GM12874 (cell line): ENCODE measurements around the gene SORCS2.

Experiments
- CTCF ChIP-seq: IDR thresholded peaks from 2 replicates; pipeline ENCODE4 v1.5.1; 2011; ENCODE audit warnings: low read depth, mild to moderate bottlenecking, control low read depth, low read length, moderate library complexity; ENCODE audit not compliant: insufficient read depth

Gene SORCS2

GRCh38 chr4:7228734-7229133 is 36.4 kb downstream of the SORCS2 start:
- TF ChIP-seq CTCF: no peak

- TF ChIP-seq CTCF: no peak
These were observed 39.8 kb downstream of the SORCS2 start for GRCh38 chr4:7232061-7232650.

- TF ChIP-seq CTCF: no peak
These were observed 40.8 kb downstream of the SORCS2 start for GRCh38 chr4:7233006-7233580.

- no peak for TF ChIP-seq CTCF
These were observed 41.3 kb downstream of the SORCS2 start for GRCh38 chr4:7233601-7234000.

- no peak for TF ChIP-seq CTCF
These were observed 42.2 kb downstream of the SORCS2 start for GRCh38 chr4:7234355-7235029.

- no peak for TF ChIP-seq CTCF
These were observed 42.7 kb downstream of the SORCS2 start for GRCh38 chr4:7235030-7235380.

- no peak for TF ChIP-seq CTCF
These were observed 44.5 kb downstream of the SORCS2 start for GRCh38 chr4:7236847-7237246.
